HepG2 (cell line): ENCODE results near the gene RTL3. TPM values are rescaled to one million over a fixed set of nuclear protein-coding genes. Genes with fewer than 3 reads are reported as not detected.

Experiments used
- ATAC-seq: fragments of 200-7000 bp; cut with Tn5 transposase; 3 replicates; pipeline ENCODE4 v1.9.1; 2020; ENCODE audit warnings: mild to moderate bottlenecking, moderate library complexity
- BruUV-seq: library from RNA; stranded (reverse); fragments of 400-500 nt; replicated peaks from 2 replicates; lab custom pipeline; 2021; lab: Mats Ljungman, UMichigan
- CTCF ChIA-PET: fragments of 300-600 bp; formaldehyde crosslinking; extraction: SDS; loops from one replicate; lab custom pipeline; 2021; ENCODE audit warnings: low total read pairs, inconsistent platforms, low intra/inter-chr PET ratio; lab: Yijun Ruan, JAX
- POLR2A ChIA-PET: fragments of 350-600 bp; sonication (Branson Sonifier 250); formaldehyde crosslinking; loops from one replicate; lab custom pipeline; 2020; ENCODE audit warnings: antibody characterized with exemption, inconsistent platforms; lab: Yijun Ruan, JAX
- DNase-seq: peaks from one replicate; pipeline ENCODE4 v3.0.0-alpha.2; 2015; ENCODE audit warnings: low spot score
- FAIRE-seq: peaks from 3 replicates; lab custom pipeline; 2011; peaks lifted over from hg19 to GRCh38; lab: Jason Lieb, UNC
- H2AFZ ChIP-seq: one replicate; pipeline ENCODE4 v1.6.1; 2011; ENCODE audit warnings: low read length, inconsistent platforms
- H3K27ac ChIP-seq: fragments of 300-600 bp; 3 replicates; pipeline ENCODE4 v1.8.0; 2011; ENCODE audit warnings: mixed run types, mild to moderate bottlenecking, mixed read lengths, low read length, inconsistent platforms; ENCODE audit not compliant: insufficient read depth; ENCODE audit errors: extremely low read length
- H3K27me3 ChIP-seq, 2 experiments: fragments of 200-600 bp in 1 of 2; 2 replicates in 1 of 2; 3 replicates in 1 of 2; pipeline versions ENCODE4 v1.6.0 to v1.8.0; 2011; ENCODE audit warnings: low read length in 2 of 2, mild to moderate bottlenecking in 2 of 2, moderate library complexity in 2 of 2, inconsistent platforms in 1 of 2; ENCODE audit not compliant: insufficient read depth in 2 of 2, control insufficient read depth in 1 of 2
- H3K36me3 ChIP-seq, 2 experiments: fragments of 200-600 bp in 1 of 2; replicated peaks in 1 of 2; 2 replicates in 1 of 2; 3 replicates in 1 of 2; pipeline versions ENCODE4 v1.5.1 to v1.8.0; 2011; ENCODE audit warnings: low read length in 2 of 2, inconsistent platforms in 1 of 2; ENCODE audit not compliant: insufficient read depth in 2 of 2, control insufficient read depth in 1 of 2
- H3K4me1 ChIP-seq: 2 replicates; pipeline ENCODE4 v1.5.1; 2012; ENCODE audit warnings: low read length, inconsistent platforms; ENCODE audit not compliant: insufficient read depth
- H3K4me2 ChIP-seq: 2 replicates; pipeline ENCODE4 v1.6.0; 2011; ENCODE audit warnings: low read depth, low read length, inconsistent platforms
- H3K4me3 ChIP-seq, 3 experiments: fragments of 200-600 bp in 1 of 3; sonication (generic), shearing (Covaris generic) in 1 of 3; replicated peaks in 1 of 3; 2 replicates each; pipeline ENCODE4 v1.5.1; 2011 to 2016; ENCODE audit warnings: low read length in 3 of 3, inconsistent platforms in 2 of 3, low read depth in 2 of 3, mild to moderate bottlenecking in 2 of 3, control low read depth in 1 of 3, mixed read lengths in 1 of 3; ENCODE audit not compliant: insufficient read depth in 1 of 3
- H3K79me2 ChIP-seq: one replicate; pipeline ENCODE4 v1.6.1; 2011; ENCODE audit warnings: low read length, inconsistent platforms; ENCODE audit not compliant: insufficient read depth
- H3K9ac ChIP-seq: 2 replicates; pipeline ENCODE4 v1.6.0; 2011; ENCODE audit warnings: mild to moderate bottlenecking, low read depth, low read length, inconsistent platforms; ENCODE audit not compliant: insufficient read depth
- H3K9me3 ChIP-seq: 2 replicates; pipeline ENCODE4 v1.5.1; 2012; ENCODE audit warnings: mild to moderate bottlenecking, low read length
- H4K20me1 ChIP-seq: 2 replicates; pipeline ENCODE4 v1.6.0; 2011; ENCODE audit warnings: inconsistent platforms, mild to moderate bottlenecking, low read length, moderate library complexity; ENCODE audit not compliant: insufficient read depth
- BHLHE40 ChIP-seq: IDR thresholded peaks from 2 replicates; pipeline ENCODE4 v1.6.1; 2011; ENCODE audit warnings: low read length, improper control_type of control experiment
- KDM1A ChIP-seq: IDR thresholded peaks from 2 replicates; pipeline ENCODE4 v1.6.1; 2016; ENCODE audit warnings: missing compliant biosample characterization
- MIER3 ChIP-seq: IDR thresholded peaks from 2 replicates; pipeline ENCODE4 v1.6.1; 2016; ENCODE audit warnings: missing compliant biosample characterization, borderline replicate concordance
- MTERF4 ChIP-seq: sonication (generic); formaldehyde crosslinking; IDR thresholded peaks from 2 replicates; pipeline ENCODE4 v1.8.0; 2023; ENCODE audit warnings: mild to moderate bottlenecking, missing genetic modification reagents
- NKX3-1 ChIP-seq: sonication (generic); formaldehyde crosslinking; IDR thresholded peaks from 2 replicates; pipeline ENCODE4 v1.5.0; 2020; ENCODE audit warnings: missing genetic modification reagents
- NR2F6 ChIP-seq, 2 experiments: IDR thresholded peaks; 2 replicates each; pipeline ENCODE4 v1.6.1; 2016; ENCODE audit warnings: antibody characterized with exemption in 1 of 2, mild to moderate bottlenecking in 1 of 2
- PHF5A ChIP-seq: IDR thresholded peaks from one replicate; pipeline ENCODE4 v1.6.1; 2018; ENCODE audit warnings: low read depth, missing genetic modification reagents; ENCODE audit not compliant: unreplicated experiment
- TBL1XR1 ChIP-seq: fragments of 150-350 bp; IDR thresholded peaks from 2 replicates; pipeline ENCODE4 v1.6.1; 2014; ENCODE audit warnings: borderline replicate concordance, low read length; ENCODE audit not compliant: partially characterized antibody
- TOPORS ChIP-seq: sonication (generic); formaldehyde crosslinking; IDR thresholded peaks from 2 replicates; pipeline ENCODE4 v1.8.0; 2023; ENCODE audit warnings: mild to moderate bottlenecking, missing genetic modification reagents
- ZGPAT ChIP-seq: IDR thresholded peaks from 2 replicates; pipeline ENCODE4 v1.6.1; 2016; ENCODE audit warnings: mild to moderate bottlenecking
- ZNF274 ChIP-seq: sonication (generic); formaldehyde crosslinking; IDR thresholded peaks from 2 replicates; pipeline ENCODE4 v1.5.1; 2020; ENCODE audit warnings: mild to moderate bottlenecking, missing genetic modification reagents
- ZNF3 ChIP-seq: IDR thresholded peaks from 2 replicates; pipeline ENCODE4 v1.7.0; 2017; ENCODE audit warnings: inconsistent platforms
- ZNF530 ChIP-seq: sonication (generic); formaldehyde crosslinking; IDR thresholded peaks from 2 replicates; pipeline ENCODE4 v1.5.0; 2020; ENCODE audit warnings: low read depth, mild to moderate bottlenecking, missing genetic modification reagents
- ZNF557 ChIP-seq: sonication (generic); formaldehyde crosslinking; IDR thresholded peaks from 2 replicates; pipeline ENCODE4 v1.4.0; 2020; ENCODE audit warnings: missing genetic modification reagents
- ZNF781 ChIP-seq: sonication (generic); formaldehyde crosslinking; IDR thresholded peaks from 2 replicates; pipeline ENCODE4 v1.5.1; 2020; ENCODE audit warnings: borderline replicate concordance, mild to moderate bottlenecking, missing genetic modification reagents; ENCODE audit errors: not compliant biosample characterization
- WGBS: methylation state at CpG from one replicate; pipeline ENCODE4 v1.1.6; 2017; ENCODE audit warnings: low lambda C conversion rate; 5-methylcytosine and 5-hydroxymethylcytosine counted together
- in situ Hi-C: cut with HindIII; loops from 2 replicates; pipeline ENCODE4 v1.10.0; 2017; ENCODE audit warnings: low pct_unique_long_range_greater_than_20kb; ENCODE audit not compliant: extremely low pct_ligation_motif_present
- intact Hi-C: fragments of 100-400 bp; cut with micrococcal nuclease; formaldehyde crosslinking; loops from one replicate; pipeline ENCODE4 v1.10.0; 2022; ENCODE audit not compliant: unreplicated experiment
- polyA plus RNA-seq, 8 experiments: library from polyadenylated mRNA; depleted of rRNA in 3 of 8; stranded (reverse) in 7 of 8; unstranded in 1 of 8; fragments of >200 nt; fragmentation: Illumina TruSeq in 4 of 8; extraction: Trizol in 4 of 8; gene quantifications; 2 replicates each; pipeline versions ENCODE4 v1.2.1 to v1.2.3, GENCODE V29; 2011 to 2016; ENCODE audit warnings: low read depth in 4 of 8, missing spikeins in 1 of 8, mixed read lengths in 1 of 8; ENCODE audit not compliant: insufficient read depth in 1 of 8
- total RNA-seq, 5 experiments: library from RNA; depleted of rRNA; stranded (reverse); fragments of >200 nt; fragmentation: Illumina TruSeq; extraction: Trizol; gene quantifications; 2 replicates each; pipeline ENCODE4 v1.2.3, GENCODE V29; 2016; ENCODE audit warnings: low read depth in 1 of 5

The RTL3 gene
- total and polyA plus RNA-seq, 2 of the 13 experiments (the other 11 are each of a cell fraction or from before 2014, with no cell fraction given) = not detected

GRCh38 chrX:78693536-78693935, 34.4 kb upstream of the RTL3 start:
- Histone ChIP-seq H2AFZ (no peak overlapping the region), H3K27me3 (no peaks in the 10 kb centered on the region), H3K9ac (no peak overlapping the region), H3K4me1 (no peaks in the 10 kb centered on the region), H3K36me3 (no peaks in the 10 kb centered on the region), H3K79me2 (no peaks in the 10 kb centered on the region)
- ChIA-PET POLR2A (no interaction called here), CTCF (no interaction called here)
- intact Hi-C loops (no loop called here), in situ Hi-C loops (no loop called here)
- BruUV-seq = no TSS peak
- DNase-seq = no peak
- TF ChIP-seq MIER3 (CRISPR knock-in tag) = no peak
- TF ChIP-seq ZNF3 = no peak
- no peak for TF ChIP-seq ZNF781 (CRISPR knock-in tag)
- TF ChIP-seq ZNF530 = no peak
- no peak for TF ChIP-seq PHF5A (CRISPR knock-in tag)
- no peak for TF ChIP-seq TOPORS (CRISPR knock-in tag)
- no peak for TF ChIP-seq ZNF274 (CRISPR knock-in tag)
- no peak for TF ChIP-seq BHLHE40
- no peak for TF ChIP-seq NR2F6 (IDR thresholded peaks at IDR 0.05)
- TF ChIP-seq NR2F6 (CRISPR knock-in tag; IDR thresholded peaks at IDR 0.05) = no peak
- no peak for TF ChIP-seq ZGPAT (CRISPR knock-in tag)
- no peak for TF ChIP-seq MTERF4 (CRISPR knock-in tag)
- no peak for TF ChIP-seq NKX3-1
- TF ChIP-seq KDM1A (CRISPR knock-in tag) = no peak
- TF ChIP-seq ZNF557 (CRISPR knock-in tag) = no peak
- TF ChIP-seq TBL1XR1 = no peak
- TF ChIP-seq, all 625 proteins: peak for 0
- ATAC-seq (no peak), FAIRE-seq (no peak)
- Histone ChIP-seq H3K4me2 (no peak overlapping the region), H3K4me3 (no peak overlapping the region), H4K20me1 (no peaks in the 10 kb centered on the region), H3K27ac (no peak overlapping the region), H3K9me3 (no peaks in the 10 kb centered on the region)
- whole genome bisulfite sequencing = 2% methylated on average over 3 of the region's 3 CpGs
